Osteoblast (primary cell): Measurements from ENCODE around the gene ADAM22. TPM values are rescaled to one million over a fixed set of nuclear protein-coding genes. Genes with fewer than 3 reads are reported as not detected.

ENCODE experiments used
- DNase-seq: peaks from one replicate; pipeline ENCODE4 v3.0.0; 2011; ENCODE audit warnings: low spot score, mixed read lengths; ENCODE audit not compliant: insufficient read length; ENCODE audit errors: missing footprints
- H2AFZ ChIP-seq: 2 replicates; pipeline ENCODE4 v1.6.0; 2011; ENCODE audit warnings: mild to moderate bottlenecking, low read length
- H3K27ac ChIP-seq: 2 replicates; pipeline ENCODE4 v1.5.1; 2011; ENCODE audit warnings: mild to moderate bottlenecking, low read depth, low read length, moderate library complexity
- H3K27me3 ChIP-seq: 2 replicates; pipeline ENCODE4 v1.6.0; 2012; ENCODE audit warnings: mild to moderate bottlenecking, control low read depth, inconsistent platforms, low read length, moderate library complexity; ENCODE audit not compliant: insufficient read depth
- H3K36me3 ChIP-seq: 2 replicates; pipeline ENCODE4 v1.5.1; 2011; ENCODE audit warnings: mild to moderate bottlenecking, low read length, control low read depth, moderate library complexity; ENCODE audit not compliant: insufficient read depth
- H3K4me1 ChIP-seq: 2 replicates; pipeline ENCODE4 v1.5.1; 2011; ENCODE audit warnings: mild to moderate bottlenecking, low read length, control low read depth, moderate library complexity; ENCODE audit not compliant: insufficient read depth
- H3K4me2 ChIP-seq: 2 replicates; pipeline ENCODE4 v1.6.0; 2011; ENCODE audit warnings: mild to moderate bottlenecking, low read length; ENCODE audit not compliant: insufficient read depth
- H3K4me3 ChIP-seq: fragments of 200-600 bp; sonication (generic); 3 replicates; pipeline ENCODE4 v1.5.1; 2012; ENCODE audit warnings: mild to moderate bottlenecking, low read length, inconsistent platforms; ENCODE audit not compliant: insufficient read depth
- H3K79me2 ChIP-seq: 2 replicates; pipeline ENCODE4 v1.6.0; 2012; ENCODE audit warnings: mild to moderate bottlenecking, low read length, control low read depth, inconsistent platforms; ENCODE audit not compliant: insufficient read depth
- H3K9me3 ChIP-seq: 2 replicates; pipeline ENCODE4 v1.5.1; 2011; ENCODE audit warnings: low read depth, low read length, control low read depth
- H4K20me1 ChIP-seq: 2 replicates; pipeline ENCODE4 v1.6.0; 2012; ENCODE audit warnings: mild to moderate bottlenecking, low read length, control low read depth; ENCODE audit not compliant: insufficient read depth
- total RNA-seq: library from RNA; depleted of rRNA; stranded (reverse); fragments of >200 nt; gene quantifications from 2 replicates; pipeline ENCODE4 v1.2.3, GENCODE V29; 2012
- TF ChIP-seq, protein P1 (sequence below): IDR thresholded peaks from 2 replicates; pipeline ENCODE4 v1.5.1; 2011; ENCODE audit warnings: mild to moderate bottlenecking, low read depth, low read length, moderate library complexity; ENCODE audit errors: extremely low read depth

The ADAM22 gene
- total RNA-seq, 1 donor: 0.36 TPM

DNA sequence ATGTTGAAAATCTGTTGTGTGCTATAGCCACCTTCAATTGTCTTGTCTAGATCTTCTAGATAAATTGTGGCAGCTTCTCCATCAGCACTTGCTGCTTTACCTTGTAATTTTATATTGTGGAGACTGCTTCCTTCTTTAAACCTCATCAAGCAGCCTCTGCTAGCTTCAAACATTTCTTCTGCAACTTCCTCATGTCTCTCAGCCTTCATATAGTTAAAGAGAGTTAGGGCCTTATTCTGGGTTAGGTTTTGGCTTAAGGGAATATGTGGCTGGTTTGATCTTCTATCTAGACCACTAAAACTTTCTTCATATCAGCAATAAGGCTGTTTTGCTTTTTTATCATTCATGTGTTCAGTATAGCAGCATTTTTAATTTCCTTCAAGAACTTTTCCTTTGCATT is 128.2 kb downstream of the ADAM22 start:
- H4K20me1 ChIP-seq: no peaks in the 10 kb centered on the region
- no peaks in the 10 kb centered on the region for H3K36me3 ChIP-seq
- H3K9me3 ChIP-seq: no peaks in the 10 kb centered on the region
- no peaks in the 10 kb centered on the region for H3K4me1 ChIP-seq
- H3K4me2 ChIP-seq: no peak overlapping the region
- no peaks in the 10 kb centered on the region for H3K79me2 ChIP-seq
- no peak overlapping the region for H3K27ac ChIP-seq
- DNase-seq: no peak
- TF ChIP-seq, protein P1, sequence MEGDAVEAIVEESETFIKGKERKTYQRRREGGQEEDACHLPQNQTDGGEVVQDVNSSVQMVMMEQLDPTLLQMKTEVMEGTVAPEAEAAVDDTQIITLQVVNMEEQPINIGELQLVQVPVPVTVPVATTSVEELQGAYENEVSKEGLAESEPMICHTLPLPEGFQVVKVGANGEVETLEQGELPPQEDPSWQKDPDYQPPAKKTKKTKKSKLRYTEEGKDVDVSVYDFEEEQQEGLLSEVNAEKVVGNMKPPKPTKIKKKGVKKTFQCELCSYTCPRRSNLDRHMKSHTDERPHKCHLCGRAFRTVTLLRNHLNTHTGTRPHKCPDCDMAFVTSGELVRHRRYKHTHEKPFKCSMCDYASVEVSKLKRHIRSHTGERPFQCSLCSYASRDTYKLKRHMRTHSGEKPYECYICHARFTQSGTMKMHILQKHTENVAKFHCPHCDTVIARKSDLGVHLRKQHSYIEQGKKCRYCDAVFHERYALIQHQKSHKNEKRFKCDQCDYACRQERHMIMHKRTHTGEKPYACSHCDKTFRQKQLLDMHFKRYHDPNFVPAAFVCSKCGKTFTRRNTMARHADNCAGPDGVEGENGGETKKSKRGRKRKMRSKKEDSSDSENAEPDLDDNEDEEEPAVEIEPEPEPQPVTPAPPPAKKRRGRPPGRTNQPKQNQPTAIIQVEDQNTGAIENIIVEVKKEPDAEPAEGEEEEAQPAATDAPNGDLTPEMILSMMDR: no peak
- no peak overlapping the region for H2AFZ ChIP-seq
- H3K4me3 ChIP-seq: no peak overlapping the region
- no peaks in the 10 kb centered on the region for H3K27me3 ChIP-seq

DNA sequence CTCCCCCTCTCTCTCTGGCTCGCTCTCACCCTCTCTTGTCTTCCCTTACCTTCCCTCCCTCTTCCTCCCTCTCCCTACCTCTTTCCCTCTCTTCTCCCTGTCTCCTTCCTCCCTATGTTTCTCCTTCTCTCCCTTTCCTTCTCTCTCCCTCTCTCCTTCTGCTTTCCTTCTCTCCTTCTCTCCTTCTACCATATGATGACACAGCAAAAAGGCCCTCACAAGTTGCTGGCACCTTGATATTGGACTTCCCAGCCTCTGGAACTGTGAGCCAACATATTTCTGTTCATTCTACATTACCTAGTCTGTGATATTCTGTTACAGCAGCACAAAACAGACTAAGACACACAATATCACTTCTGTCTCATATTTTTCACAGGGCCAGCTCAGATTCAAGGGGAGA is 135.0 kb downstream of the ADAM22 start:
- Histone ChIP-seq H3K4me2 (no peak overlapping the region), H3K79me2 (no peaks in the 10 kb centered on the region), H3K36me3 (no peaks in the 10 kb centered on the region), H4K20me1 (no peaks in the 10 kb centered on the region), H3K4me1 (no peaks in the 10 kb centered on the region), H3K9me3 (no peaks in the 10 kb centered on the region), H2AFZ (no peak overlapping the region), H3K27ac (no peak overlapping the region), H3K27me3 (no peaks in the 10 kb centered on the region), H3K4me3 (no peak overlapping the region)
- DNase-seq: no peak
- TF ChIP-seq, protein P1: no peak

DNA sequence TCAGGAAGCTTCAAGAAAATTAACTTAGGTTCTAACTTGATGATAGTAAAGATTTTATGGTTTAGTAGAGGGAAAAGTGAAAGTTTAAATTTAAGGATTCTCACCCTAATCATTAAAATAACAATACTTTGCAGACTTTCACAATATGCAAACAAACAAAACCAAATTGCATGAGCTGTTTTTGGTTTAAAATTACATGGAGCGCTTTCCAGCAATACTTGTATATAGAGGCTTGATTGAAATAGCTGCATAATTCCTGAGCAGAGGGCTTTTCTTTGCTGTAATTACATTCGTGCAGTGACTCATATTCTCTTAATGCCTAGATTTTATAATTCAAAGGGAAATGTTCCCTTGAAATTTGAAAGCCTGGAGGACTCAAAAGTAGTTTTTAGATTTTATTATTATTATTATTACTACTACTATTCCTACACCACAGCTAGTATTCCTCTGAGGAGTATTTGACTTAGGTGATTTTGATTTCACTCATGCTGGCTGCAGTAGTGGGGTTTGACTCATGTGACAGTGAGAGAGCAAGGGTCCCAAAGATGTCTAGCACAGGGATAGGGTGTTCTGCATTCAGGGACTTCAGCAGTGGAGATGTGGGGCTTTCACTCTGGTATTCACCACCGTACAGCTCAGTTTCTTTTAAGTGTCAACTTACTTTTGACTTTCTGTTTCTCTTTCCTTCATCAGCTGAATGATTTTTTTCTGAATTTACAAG is 138.1 kb downstream of the ADAM22 start:
- no peak overlapping the region for H3K4me2 ChIP-seq
- H3K27me3 ChIP-seq: no peaks in the 10 kb centered on the region
- H3K79me2 ChIP-seq: no peaks in the 10 kb centered on the region
- H3K9me3 ChIP-seq: no peaks in the 10 kb centered on the region
- no peaks in the 10 kb centered on the region for H4K20me1 ChIP-seq
- no peaks in the 10 kb centered on the region for H3K36me3 ChIP-seq
- no peak overlapping the region for H3K27ac ChIP-seq
- TF ChIP-seq, protein P1: no peak
- no peak for DNase-seq
- H2AFZ ChIP-seq: no peak overlapping the region
- H3K4me3 ChIP-seq: no peak overlapping the region
- no peaks in the 10 kb centered on the region for H3K4me1 ChIP-seq

DNA sequence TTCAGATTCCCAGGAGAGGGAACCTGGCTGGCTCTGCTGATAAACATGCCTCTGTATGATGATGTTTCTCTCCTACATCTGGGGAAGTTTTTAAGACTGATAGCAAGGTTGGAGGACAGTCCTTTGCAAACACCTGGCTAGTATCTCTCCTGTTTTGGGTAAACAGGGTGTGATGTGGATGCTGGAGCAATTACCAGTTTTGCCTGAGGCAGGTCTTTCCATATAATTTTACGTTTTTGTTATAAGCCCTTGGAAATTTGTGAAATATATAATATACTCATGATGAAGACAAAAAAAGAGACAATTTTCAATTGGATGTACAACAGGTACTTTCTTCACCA is 138.6 kb downstream of the ADAM22 start:
- no peak overlapping the region for H3K27ac ChIP-seq
- no peak overlapping the region for H3K4me2 ChIP-seq
- H3K79me2 ChIP-seq: no peaks in the 10 kb centered on the region
- no peak for DNase-seq
- no peak overlapping the region for H3K4me3 ChIP-seq
- no peaks in the 10 kb centered on the region for H3K9me3 ChIP-seq
- H3K36me3 ChIP-seq: no peaks in the 10 kb centered on the region
- TF ChIP-seq, protein P1: no peak
- no peaks in the 10 kb centered on the region for H3K4me1 ChIP-seq
- H4K20me1 ChIP-seq: no peaks in the 10 kb centered on the region
- no peaks in the 10 kb centered on the region for H3K27me3 ChIP-seq
- H2AFZ ChIP-seq: no peak overlapping the region
